Measurements from ENCODE around the gene PKP4. TPM values are rescaled to one million over a fixed set of nuclear protein-coding genes. Genes with fewer than 3 reads are reported as not detected.

PKP4 gene
- total RNA-seq, 4 donors from 2014 or later: 58.2 to 115 (median 89.9) TPM

- no peak overlapping the region for H3K4me3 ChIP-seq
- peaks cover 0 to 5% (median 0%) of the 10 kb centered on the region in 3 donors for H3K4me1 ChIP-seq
- WGBS, 2 donors (ENCODE audit: low coverage in 1 of 2): 65 to 92% methylated on average over 2 to 5 of the region's 5 CpGs
- H3K9me3 ChIP-seq: no peaks in the 10 kb centered on the region
- H3K27ac ChIP-seq: no peak overlapping the region
- TF ChIP-seq POLR2A (IDR thresholded peaks at IDR 0.05) (no peak), POLR2AphosphoS5 (IDR thresholded peaks at IDR 0.05) (no peak), EP300 (IDR thresholded peaks at IDR 0.05) (no peak)
- TF ChIP-seq, protein P1, sequence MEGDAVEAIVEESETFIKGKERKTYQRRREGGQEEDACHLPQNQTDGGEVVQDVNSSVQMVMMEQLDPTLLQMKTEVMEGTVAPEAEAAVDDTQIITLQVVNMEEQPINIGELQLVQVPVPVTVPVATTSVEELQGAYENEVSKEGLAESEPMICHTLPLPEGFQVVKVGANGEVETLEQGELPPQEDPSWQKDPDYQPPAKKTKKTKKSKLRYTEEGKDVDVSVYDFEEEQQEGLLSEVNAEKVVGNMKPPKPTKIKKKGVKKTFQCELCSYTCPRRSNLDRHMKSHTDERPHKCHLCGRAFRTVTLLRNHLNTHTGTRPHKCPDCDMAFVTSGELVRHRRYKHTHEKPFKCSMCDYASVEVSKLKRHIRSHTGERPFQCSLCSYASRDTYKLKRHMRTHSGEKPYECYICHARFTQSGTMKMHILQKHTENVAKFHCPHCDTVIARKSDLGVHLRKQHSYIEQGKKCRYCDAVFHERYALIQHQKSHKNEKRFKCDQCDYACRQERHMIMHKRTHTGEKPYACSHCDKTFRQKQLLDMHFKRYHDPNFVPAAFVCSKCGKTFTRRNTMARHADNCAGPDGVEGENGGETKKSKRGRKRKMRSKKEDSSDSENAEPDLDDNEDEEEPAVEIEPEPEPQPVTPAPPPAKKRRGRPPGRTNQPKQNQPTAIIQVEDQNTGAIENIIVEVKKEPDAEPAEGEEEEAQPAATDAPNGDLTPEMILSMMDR (IDR thresholded peaks at IDR 0.05): no peak
- H3K36me3 ChIP-seq: no peaks in the 10 kb centered on the region
- ATAC-seq: no peak
- peaks cover 6% of the 10 kb centered on the region for H3K27me3 ChIP-seq
Measured at GRCh38 chr2:158689391-158689790, 232.6 kb downstream of the PKP4 start.

DNA sequence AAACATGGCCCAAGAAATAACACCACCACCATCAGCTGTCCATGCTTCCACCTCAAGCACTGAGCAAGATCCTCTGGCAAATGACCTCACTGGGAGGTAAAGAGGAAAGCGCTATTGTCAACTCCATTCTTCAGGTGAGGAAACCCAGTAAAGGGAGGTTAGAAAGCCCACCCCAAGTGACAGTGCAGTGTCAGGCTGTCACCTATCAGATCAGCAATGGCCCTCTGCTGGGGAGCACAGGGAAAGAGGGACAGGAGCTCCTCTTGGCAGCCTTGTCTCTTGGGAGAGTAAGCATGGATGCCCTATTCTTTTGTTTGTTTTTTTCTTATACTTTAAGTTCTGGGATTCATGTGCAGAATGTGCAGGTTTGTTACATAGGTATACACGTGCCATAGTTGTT, 234.1 kb downstream of the PKP4 start:
- no peak for TF ChIP-seq EP300 (IDR thresholded peaks at IDR 0.05)
- TF ChIP-seq POLR2A (IDR thresholded peaks at IDR 0.05): no peak
- TF ChIP-seq, protein P1 (IDR thresholded peaks at IDR 0.05): no peak
- TF ChIP-seq POLR2AphosphoS5 (IDR thresholded peaks at IDR 0.05): no peak
- Histone ChIP-seq H3K4me3 (no peak overlapping the region), H3K9me3 (no peaks in the 10 kb centered on the region), H3K27me3 (peaks cover 6% of the 10 kb centered on the region), H3K36me3 (no peaks in the 10 kb centered on the region), H3K4me1 (peaks cover 0 to 5% (median 0%) of the 10 kb centered on the region in 3 donors), H3K27ac (no peak overlapping the region)
- WGBS, 2 donors (ENCODE audit: low coverage in 1 of 2): 95 to 100% methylated on average over 1 to 2 of the region's 2 CpGs
- ATAC-seq: no peak

DNA sequence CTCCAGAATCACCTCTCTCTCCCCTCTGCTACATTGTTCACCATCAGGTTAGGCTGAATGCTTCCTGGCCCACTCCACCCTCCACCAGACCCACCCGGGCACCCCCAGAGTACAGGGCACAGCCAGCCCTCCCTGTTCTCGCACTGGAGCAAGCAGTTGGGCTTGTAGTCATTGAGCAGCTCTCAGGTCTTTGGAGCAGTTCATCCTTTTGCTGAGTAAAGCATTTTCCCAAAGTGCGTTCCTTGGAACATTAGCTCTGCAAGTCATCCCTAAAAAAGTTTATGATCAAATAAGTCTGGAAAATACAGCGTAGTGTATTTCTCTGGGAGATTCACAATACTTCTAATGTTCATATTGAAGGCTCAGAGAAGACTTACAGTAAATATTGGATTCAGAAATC, 234.9 kb downstream of the PKP4 start:
- H3K4me3 ChIP-seq: no peak overlapping the region
- H3K27ac ChIP-seq: no peak overlapping the region
- H3K27me3 ChIP-seq: peaks cover 6% of the 10 kb centered on the region
- TF ChIP-seq EP300 (IDR thresholded peaks at IDR 0.05) (no peak), POLR2A (IDR thresholded peaks at IDR 0.05) (no peak), POLR2AphosphoS5 (IDR thresholded peaks at IDR 0.05) (no peak)
- TF ChIP-seq, protein P1 (IDR thresholded peaks at IDR 0.05): no peak
- H3K36me3 ChIP-seq: no peaks in the 10 kb centered on the region
- ATAC-seq: no peak
- no peaks in the 10 kb centered on the region for H3K4me1 ChIP-seq
- 85 to 100% methylated on average over 2 to 3 of the region's 4 CpGs for whole genome bisulfite sequencing, 2 donors (ENCODE audit: low coverage in 1 of 2)
- H3K9me3 ChIP-seq: peaks cover 0 to 3% (median 0%) of the 10 kb centered on the region in 3 donors

DNA sequence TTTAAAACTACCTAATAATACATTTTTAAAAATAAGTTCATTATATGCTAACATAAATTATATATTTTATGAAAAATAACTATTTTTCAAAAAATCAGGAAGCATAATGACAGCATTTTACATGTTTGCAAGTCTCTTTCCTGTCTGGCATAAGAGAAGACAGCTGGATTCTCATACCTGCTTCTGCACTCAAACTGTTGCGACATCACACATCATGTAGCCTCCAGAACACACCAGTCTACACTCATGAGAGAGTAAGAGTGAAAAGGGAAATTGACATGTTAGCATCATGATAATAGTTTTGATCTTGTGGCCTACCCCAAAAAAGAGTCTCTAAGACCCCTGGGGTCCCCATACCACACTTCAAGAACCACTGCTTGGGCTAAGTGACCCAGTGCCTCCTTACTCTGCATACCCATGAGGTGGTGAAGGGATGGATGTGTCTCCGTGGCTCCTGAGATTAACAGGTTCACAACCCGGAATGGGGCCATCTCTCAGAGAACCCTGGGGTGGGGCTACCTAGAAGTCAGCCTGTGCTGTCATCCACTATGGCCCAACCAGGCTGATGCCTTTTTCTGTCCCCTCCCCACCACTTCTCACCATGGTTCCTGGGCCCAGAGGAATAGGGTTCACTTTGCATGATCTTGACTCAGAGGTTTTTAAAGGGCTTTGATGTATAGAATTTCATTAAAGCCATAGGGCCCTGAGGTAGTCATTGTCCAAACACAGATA, 235.8 kb downstream of the PKP4 start:
- no peak for ATAC-seq
- Histone ChIP-seq H3K36me3 (no peaks in the 10 kb centered on the region), H3K27me3 (peaks cover 6% of the 10 kb centered on the region), H3K4me3 (no peak overlapping the region), H3K27ac (no peak overlapping the region), H3K9me3 (peaks cover 0 to 8% (median 0%) of the 10 kb centered on the region in 3 donors), H3K4me1 (no peaks in the 10 kb centered on the region)
- 88 to 100% methylated on average over 1 of the region's 3 CpGs for WGBS, 2 donors (ENCODE audit: low coverage in 1 of 2)
- TF ChIP-seq POLR2AphosphoS5 (IDR thresholded peaks at IDR 0.05) (no peak), EP300 (IDR thresholded peaks at IDR 0.05) (no peak), POLR2A (IDR thresholded peaks at IDR 0.05) (no peak)
- TF ChIP-seq, protein P1 (IDR thresholded peaks at IDR 0.05): no peak

DNA sequence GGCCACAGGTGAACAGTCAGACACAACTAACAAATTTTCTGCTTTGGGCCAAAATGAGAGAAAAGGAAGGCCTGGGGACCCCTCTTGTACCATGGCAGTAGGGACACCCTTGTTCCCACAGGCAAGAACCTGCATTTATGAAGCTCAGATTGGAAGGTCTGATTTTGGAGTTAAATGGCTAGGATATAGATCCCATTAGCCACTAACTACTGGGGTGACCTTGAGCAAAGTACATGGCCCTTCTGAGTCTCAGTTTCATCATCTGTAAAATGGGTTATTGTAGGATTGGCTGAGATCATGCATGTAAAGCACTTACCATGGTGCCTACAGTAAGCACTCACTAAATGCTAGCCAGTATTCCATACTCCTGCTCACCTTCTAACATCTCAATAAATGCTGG, 236.7 kb downstream of the PKP4 start:
- peaks cover 4% of the 10 kb centered on the region for H3K27me3 ChIP-seq
- H3K36me3 ChIP-seq: no peaks in the 10 kb centered on the region
- TF ChIP-seq POLR2A (IDR thresholded peaks at IDR 0.05) (no peak), EP300 (IDR thresholded peaks at IDR 0.05) (no peak), POLR2AphosphoS5 (IDR thresholded peaks at IDR 0.05) (no peak)
- TF ChIP-seq, protein P1 (IDR thresholded peaks at IDR 0.05): no peak
- no peaks in the 10 kb centered on the region for H3K4me1 ChIP-seq
- H3K4me3 ChIP-seq: no peak overlapping the region
- ATAC-seq: no peak
- H3K9me3 ChIP-seq: peaks cover 0 to 8% (median 0%) of the 10 kb centered on the region in 3 donors
- no peak overlapping the region for H3K27ac ChIP-seq
